Activated T-cell treated with anti-CD3 and anti-CD28 coated beads for 4 hours (primary cell): ENCODE measurements around the gene NCCRP1.

ENCODE experiments used
- DNase-seq: peaks from one replicate; pipeline ENCODE4 v3.0.0-alpha.2; 2020

Gene NCCRP1

DNA sequence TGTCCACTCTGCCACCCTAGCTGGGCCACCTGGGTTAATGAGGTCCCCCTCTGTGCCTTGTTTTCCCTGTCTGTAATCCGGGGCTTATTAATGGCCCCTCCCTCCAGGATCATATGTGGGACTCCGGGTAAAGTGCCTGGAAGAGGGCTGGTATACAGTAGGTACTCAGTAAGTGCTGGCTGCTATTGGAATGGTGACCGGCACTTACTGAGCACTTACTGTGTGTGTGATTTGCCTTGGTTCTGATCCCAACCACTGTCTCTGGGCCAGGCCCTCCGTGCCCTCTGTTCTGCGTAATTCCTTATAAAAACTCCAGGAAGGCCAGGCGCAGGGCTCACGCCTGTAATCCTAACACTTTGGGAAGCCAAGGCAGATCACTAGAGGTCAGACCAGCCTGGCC is 30.9 kb upstream of the NCCRP1 start:
- DNase-seq = no peak

DNA sequence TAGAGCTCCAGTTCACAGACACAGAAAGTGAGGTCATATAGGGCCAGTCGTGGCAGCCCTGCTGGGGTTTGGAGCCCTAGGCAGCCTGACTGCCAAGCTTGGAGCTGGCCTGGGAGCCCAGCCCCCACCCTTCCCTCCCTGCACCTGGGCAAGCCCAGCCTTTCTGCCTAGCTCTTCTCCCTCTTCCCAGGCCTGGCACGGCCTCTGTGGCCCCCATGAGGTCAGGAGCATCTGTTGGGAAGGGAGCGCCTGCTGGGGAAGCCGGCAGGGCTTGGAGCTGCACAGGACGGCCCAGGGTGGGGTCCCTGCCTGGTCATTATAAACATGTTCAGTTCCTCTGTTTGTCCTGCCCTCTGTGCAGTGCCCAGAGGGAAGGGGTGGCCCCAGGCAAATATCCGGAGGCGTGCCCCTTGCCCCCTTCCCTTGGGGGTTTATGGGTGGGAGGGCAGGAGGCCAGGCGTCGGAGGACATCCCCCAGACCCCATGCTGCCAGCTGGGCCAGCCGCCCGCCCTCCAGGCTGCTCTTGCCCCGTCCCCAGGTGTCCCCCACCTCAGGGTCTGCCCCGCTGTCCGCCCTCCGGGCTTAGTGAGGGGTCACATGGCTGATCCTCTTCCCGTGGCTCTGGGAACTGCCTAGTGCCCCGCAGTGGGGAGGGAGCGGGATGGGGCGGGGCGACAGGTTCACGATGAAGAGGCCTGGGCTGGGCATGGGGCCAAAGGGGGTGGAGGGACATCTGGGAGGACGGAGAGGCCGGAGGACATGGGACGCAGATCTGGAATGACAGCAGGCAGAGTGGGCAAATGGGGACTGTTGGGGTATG is 30.0 kb upstream of the NCCRP1 start:
- no peak for DNase-seq

DNA sequence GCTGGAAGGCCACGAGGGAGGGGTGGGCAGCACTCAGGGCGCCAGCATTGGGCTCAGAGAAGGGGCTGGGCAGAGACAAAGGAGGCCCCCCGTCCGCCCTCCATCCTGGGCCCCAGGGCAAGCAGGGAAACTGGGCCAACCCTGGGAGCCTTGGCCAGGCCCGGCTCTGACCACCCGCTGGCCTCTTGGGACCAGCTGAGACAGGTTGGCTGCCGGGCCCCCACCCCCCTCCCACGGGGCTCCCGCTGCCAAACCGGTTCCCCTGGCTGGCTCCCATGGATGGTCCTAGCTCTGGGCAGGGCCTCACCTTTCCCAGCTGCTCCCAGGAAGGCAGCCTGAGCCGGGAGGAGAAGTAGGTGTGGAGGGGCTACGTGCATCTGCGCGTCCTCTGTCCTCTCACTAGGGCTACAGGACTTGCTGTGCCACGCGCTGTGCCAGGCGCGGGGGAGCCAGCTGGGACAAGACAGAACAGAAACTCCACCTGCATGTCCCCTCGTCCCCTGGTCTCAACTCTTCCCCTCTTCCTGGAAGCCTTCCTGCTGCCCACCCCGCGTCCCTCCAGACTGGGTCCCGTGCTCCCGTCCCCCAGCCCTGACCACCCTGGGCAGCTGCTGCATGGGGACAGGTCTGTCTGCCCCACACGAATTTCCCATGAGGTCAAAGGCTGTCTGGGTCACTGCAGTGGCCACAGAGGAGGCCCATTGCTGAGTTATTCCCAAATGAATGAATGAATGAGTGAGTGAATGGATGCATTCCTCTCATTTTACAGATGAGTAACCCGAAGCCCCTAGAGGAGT is 29.1 kb upstream of the NCCRP1 start:
- DNase-seq = no peak

DNA sequence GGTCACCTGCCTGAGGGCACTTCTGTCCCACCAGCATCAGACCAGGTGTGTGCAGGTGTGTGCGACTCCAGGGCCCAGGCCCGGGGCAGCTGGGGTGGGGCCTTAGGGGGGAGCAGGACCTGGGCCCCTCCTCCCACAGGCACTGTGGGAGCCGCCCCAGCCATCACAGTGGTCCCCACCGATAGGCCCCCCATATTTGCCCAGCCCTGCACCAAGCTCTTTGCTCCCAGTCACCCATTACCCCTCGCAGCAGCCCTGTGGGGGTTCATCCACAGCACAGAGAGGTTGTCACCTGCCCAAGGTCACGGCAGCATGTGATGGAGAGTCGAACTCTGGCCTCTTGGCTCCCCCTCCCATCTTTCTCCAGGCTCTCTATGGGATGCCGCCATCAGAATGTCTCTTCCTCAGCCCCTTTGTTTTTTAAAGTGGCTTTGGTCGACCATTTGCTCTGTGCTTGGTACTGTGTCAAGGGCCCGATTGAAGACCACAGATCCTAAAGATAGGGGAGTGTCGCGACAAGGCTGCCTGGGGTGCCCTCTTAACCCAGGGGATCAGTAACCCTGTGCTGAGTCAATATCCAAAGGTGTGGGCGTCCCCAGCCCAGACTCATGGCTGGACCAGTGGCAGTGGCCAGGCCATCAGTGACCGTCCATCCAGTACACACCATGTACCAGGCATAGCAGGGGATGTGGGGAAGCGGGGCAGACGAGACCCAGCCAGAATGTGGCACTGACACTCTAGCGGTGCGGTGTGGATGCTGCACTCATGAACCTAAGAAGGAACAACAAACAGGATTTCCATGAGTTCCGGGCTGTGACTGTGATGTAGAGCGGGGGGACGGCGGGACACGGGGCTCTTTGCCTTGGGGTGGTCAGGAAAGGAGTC is 28.3 kb upstream of the NCCRP1 start:
- DNase-seq = no peak

DNA sequence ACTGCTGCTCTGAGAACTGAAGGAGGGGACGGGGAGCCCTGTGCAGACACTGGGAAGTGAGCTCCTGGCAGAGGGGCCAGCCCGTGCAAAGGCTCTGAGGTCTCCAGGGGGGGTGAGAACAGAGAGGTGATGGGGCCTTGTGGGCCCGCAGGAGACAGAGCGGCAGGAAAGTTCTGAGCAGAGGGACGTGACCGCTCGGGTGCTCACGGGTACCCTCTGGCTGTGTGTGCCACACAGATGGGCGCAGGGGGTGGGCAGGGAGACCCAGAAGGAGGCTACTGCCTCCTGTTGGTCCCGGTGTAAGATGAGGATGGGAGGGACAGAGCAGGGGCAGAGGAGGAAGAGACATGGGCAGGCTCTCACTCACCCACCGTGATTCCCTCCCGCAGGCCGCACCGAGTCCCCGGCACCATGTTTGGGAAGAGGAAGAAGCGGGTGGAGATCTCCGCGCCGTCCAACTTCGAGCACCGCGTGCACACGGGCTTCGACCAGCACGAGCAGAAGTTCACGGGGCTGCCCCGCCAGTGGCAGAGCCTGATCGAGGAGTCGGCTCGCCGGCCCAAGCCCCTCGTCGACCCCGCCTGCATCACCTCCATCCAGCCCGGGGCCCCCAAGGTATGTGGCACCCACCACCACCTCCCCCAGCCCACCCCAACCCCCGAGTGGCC is 27.5 kb upstream of the NCCRP1 start:
- no peak for DNase-seq

DNA sequence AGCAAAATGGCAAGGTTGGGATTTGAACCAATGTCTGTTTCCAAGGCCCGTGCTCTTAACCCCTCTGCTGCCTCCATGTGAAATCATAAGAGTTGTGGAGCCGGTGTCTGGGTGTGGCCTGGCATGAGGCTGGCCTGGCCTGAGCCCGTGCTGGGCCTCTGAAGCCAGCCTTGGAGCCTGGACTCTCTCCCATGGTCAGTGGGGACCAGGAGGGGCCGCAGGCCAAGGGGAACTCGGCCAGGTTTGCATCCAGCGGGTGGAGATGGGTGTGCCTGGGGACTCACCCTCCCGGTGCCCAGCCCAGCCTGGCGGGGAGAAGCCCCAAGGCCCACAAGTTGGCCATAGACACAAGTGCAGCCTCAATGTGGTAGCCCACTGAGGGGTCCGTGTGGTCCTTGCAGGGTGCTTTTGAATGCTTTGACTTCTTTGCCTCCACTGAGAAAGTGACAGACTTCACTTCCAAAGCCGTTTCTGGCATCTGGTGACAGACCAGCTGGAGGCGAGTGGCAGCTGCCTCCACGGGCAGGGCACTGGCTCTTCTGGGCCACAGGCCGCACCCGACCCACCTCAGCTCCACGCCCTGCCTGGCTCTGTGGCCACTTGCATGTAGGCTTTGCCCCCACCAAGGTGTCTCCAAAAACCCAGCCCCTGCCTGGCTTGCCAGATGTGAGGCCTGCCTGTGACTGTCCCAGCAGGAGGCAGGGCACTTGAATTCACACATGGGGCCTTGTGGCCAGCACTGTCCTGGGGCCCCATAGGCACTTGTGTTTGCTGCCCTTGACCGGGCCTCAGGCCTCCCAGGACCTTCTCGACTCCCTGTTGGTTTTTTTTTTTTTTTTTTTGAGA is 26.2 kb upstream of the NCCRP1 start:
- DNase-seq = no peak

DNA sequence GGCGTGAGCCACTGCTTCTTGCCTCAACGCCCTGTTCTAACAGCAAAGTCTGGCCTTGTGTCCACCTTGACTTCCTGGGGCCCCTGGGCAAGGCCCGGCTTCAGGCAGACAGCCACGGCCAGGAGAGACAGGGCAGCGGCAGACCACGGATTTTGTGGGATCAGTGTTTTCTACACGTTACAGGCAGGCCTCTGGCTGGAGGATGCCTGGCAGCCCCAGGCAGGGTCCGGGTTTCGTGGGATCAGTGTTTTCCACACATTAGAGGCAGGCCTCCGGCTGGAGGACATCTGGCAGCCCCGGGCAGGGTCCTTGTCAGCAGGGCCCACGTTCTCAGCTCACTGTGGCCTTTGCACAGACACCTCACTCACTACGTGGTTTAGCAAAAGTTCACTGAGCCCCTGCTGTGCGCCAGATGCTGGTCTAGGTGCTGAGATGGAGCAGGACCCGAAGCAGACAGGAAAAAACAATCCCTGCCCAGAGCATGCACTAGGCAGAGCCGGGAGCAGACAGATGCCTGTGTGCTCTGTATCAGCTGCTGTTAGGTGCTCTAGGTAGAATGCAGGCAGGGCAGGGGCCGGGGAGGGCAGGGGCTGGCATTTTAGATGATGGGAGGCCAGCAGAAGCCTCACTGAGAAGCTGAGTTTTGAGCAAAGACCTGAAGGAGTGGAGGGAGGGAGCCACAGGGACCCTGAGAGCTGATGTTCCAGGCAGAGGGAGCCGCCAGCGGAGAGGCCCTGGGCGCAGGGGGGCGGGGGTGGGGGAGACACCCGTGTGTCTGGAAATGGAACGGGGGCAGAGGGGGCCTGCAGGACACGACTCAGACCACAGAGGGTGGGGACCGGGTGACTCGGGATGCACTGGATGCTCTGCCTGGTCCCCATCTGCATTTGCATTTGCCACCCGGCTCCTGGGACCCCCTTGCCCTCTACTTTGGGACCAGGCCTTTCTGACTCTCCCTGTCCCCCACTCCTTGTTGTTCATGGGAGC is 25.0 kb upstream of the NCCRP1 start:
- no peak for DNase-seq

DNA sequence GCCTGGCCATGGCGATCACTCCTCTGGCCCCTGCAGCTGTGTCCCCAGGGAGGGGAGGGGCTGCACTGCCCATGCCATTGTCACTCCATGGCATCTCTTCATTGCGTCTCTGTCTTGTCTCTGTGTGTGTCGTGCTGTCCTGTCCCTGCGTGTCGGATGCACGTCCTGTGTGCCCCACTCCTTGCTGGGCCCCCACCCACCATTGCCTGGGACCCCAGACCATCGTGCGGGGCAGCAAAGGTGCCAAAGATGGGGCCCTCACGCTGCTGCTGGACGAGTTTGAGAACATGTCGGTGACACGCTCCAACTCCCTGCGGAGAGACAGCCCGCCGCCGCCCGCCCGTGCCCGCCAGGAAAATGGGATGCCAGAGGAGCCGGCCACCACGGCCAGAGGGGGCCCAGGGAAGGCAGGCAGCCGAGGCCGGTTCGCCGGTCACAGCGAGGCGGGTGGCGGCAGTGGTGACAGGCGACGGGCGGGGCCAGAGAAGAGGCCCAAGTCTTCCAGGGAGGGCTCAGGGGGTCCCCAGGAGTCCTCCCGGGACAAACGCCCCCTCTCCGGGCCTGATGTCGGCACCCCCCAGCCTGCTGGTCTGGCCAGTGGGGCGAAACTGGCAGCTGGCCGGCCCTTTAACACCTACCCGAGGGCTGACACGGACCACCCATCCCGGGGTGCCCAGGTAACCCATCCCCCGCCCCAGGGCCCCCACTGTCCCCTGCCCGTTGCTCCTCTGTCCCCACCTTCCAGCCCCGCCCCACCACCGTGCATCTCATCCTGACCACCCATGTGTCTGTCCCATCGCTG is 23.9 kb upstream of the NCCRP1 start:
- no peak for DNase-seq

DNA sequence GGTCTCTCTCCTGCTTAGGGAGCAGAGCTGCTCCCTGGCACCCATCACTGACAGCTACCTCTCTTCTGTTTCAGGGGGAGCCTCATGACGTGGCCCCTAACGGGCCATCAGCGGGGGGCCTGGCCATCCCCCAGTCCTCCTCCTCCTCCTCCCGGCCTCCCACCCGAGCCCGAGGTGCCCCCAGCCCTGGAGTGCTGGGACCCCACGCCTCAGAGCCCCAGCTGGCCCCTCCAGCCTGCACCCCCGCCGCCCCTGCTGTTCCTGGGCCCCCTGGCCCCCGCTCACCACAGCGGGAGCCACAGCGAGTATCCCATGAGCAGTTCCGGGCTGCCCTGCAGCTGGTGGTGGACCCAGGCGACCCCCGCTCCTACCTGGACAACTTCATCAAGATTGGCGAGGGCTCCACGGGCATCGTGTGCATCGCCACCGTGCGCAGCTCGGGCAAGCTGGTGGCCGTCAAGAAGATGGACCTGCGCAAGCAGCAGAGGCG is 23.2 kb upstream of the NCCRP1 start:
- no peak for DNase-seq

DNA sequence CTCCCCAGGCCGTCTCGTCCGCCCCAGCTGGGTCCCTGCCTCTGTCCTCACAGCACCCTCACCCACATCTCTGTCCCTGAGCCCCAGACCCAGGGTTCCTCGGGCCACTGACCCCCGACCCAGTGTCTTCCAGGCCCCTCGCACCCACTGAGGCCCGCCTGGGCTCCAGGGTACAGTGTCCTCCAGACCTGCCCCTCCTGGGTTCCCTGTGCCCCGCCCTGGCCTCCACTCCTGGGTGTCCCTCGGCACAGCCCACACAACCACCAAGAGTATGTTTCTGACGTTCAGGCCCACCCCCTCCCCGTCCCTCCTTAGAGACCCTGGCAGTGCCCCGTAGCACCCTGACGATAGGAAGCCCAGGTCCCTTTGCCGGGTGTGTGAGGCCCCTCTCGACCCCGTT is 22.6 kb upstream of the NCCRP1 start:
- no peak for DNase-seq

DNA sequence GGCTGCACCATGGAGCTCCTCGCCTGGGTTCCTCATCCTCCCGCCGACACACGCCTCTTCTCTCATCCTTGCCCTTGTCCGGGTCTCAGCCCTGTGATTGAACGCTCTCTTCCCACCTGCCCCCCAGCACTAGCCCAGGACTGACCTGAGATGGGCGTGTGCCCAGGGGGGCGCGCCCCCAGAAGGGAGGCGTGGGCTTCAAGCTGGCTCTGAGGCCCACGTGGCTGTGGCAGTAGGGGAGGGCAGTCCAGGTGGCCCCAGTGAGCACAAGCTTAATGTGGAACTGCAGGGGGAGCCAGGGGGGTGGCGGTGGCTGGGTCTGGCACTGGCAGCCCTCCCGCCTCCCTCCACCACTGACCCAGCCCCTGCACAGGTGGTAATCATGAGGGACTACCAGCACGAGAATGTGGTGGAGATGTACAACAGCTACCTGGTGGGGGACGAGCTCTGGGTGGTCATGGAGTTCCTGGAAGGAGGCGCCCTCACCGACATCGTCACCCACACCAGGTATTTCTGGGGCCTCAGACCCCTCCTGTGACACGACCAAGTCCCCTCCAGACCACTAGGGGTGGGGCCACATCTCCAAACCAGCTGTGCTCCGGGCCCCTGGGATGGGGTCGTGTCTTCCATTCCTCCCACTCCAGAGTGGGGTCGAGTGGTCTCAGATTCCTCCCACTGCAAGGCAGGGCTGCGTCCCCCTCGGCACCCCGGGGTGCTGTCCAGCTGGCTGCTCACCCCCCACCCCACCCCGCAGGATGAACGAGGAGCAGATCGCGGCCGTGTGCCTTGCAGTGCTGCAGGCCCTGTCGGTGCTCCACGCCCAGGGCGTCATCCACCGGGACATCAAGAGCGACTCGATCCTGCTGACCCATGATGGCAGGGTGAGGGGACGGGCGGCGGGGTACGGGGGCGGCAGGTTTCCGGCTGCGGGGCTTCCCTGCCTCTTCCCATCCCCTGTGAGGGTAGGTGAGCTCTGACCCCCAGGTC is 21.9 kb upstream of the NCCRP1 start:
- DNase-seq = no peak

DNA sequence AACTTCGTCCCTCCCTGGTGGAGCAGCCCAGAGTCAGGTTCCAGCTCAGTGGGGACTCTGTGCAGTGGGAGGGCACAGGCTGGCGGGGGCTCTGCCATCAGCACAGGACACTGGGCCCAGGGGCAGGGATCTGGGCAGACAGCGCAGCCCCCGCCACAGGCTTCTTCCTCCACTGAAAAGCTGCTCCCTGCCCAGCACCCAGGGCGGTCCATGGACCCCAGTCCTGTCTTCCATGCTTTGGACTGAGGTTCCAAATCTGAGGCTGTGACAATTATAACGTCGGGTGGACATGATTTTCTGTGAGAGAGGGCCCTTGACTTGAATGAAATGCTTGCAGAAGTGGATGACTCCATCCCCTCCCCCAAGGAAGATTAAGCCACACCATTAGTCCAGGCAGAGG is 21.2 kb upstream of the NCCRP1 start:
- DNase-seq = no peak

DNA sequence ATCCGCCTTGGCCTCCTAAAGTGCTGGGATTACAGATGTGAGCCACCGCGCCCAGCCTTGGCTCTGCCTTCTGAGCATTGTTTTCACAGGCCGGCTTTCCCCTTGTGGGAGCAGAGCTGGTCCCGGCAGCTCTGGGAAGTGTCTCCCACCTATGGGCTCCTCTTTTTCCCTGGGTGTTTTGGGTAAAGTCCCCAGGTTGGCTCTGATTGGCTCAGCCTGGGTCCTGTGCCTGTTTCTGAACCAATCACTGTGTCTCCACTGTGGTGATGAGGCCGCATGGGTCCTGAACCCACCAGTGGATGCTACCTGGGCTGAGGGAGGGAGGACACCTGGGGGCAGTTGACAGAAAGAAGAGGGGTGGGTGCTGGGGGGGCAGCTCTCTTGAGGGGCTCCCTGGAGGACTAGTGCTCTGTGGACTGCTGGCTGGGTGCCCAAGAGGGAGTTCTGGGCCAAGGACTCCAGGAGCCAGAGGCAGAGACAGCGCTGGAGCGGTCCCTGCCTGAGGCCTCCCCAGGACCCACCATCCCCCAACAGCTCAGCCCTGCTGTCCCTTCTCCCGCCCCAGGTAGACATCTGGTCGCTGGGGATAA is 19.6 kb upstream of the NCCRP1 start:
- DNase-seq = no peak

DNA sequence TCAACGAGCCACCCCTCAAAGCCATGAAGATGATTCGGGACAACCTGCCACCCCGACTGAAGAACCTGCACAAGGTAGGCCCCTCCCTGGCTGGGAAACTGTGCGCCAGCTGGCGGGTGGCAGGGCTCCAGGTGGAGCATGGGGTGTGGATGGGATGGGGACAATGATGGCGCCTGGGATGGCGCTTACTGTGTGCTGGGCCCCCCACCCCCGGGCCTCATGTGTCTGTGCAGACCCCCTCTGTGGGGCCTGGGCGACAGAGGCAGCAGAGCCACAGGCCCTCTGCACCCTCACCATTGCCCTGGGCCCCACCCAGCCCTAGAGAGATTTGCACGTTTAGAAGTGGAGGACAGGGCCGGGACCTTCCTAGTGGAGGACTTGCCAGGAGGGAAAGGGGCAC is 19.0 kb upstream of the NCCRP1 start:
- no peak for DNase-seq

DNA sequence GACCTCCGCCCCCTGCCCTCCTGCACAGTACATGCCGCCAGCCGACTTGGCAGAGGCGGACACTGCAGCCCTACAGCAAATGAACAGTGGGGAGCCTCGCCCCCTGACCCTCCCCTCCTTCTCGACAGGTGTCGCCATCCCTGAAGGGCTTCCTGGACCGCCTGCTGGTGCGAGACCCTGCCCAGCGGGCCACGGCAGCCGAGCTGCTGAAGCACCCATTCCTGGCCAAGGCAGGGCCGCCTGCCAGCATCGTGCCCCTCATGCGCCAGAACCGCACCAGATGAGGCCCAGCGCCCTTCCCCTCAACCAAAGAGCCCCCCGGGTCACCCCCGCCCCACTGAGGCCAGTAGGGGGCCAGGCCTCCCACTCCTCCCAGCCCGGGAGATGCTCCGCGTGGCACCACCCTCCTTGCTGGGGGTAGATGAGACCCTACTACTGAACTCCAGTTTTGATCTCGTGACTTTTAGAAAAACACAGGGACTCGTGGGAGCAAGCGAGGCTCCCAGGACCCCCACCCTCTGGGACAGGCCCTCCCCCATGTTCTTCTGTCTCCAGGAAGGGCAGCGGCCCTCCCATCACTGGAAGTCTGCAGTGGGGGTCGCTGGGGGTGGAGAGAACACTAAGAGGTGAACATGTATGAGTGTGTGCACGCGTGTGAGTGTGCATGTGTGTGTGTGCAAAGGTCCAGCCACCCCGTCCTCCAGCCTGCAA is 18.3 kb upstream of the NCCRP1 start:
- DNase-seq = no peak

DNA sequence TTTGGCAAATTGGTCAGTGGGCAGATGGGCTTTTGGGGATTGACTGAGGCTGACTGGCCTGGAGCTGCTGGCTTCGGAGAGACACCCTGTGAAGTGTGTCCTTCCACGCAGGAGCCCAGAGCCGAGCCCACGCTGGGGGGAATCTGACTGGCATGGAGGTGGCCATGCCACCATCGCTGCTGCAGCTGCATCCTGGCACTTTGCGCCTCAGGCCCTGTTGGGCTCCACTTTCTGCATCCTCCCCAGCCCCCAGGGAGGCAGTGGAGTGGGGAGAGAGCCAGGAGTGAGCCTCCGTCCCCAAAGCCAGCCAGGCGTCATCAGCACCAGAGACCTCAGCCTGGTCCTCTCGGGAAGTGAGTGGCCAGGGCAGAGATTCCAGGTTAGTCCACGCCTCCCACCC is 17.0 kb upstream of the NCCRP1 start:
- no peak for DNase-seq

DNA sequence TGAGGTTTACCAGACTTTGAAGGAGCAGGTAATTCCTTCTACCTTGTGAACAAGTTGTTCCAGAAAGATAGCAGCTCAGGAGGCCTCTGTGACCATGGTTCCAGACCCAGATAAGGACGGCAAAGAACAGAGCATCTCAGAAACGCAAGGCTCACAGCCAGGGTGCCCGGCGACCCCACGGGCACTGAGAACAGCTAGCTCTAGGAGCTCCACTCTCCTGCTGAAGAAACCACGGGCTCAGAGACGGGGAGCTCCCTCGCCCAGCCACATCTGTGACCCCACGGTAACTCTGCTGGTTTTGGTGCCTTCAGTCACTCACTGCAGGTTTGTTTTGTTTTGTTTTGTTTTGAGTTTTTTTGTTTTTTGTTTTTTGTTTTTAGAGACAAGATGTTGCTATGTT is 16.0 kb upstream of the NCCRP1 start:
- no peak for DNase-seq
